ENCODE measurements around the gene PHC1. TPM values are rescaled to one million over a fixed set of nuclear protein-coding genes. Genes with fewer than 3 reads are reported as not detected.
"Not testable (repeated sequence)": the region's sequence is repeated elsewhere in the genome, so short reads cannot be mapped to it uniquely, and the experiment has no call there.

The PHC1 gene
- polyA plus RNA-seq, 1 donor (not counting 4 experiments of a cell fraction or from before 2014, with no cell fraction given), result 11.0 TPM

DNA sequence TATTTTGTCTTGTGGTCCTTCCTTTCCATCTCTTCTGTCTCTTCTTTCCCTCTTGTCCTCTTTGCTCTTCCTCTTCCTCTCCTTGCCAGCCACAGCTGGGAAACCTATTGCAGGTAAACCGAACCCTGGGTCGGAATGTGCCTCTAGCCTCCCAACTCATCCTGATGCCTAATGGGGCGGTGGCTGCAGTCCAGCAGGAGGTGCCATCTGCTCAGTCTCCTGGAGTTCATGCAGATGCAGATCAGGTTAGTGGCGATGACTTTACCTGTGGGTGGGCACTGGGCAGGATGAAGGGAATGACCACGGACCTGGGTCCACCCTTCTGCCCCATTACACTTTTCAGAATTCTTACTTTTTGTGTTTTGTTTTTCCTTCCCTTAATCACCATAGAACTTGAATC, 8.2 kb downstream of the PHC1 start:
- peaks cover 0 to 9% of the 10 kb centered on the region in 2 experiments for H3K36me3 ChIP-seq (ENCODE audit: control insufficient read depth in 2 of 2, extremely low read depth in 1 of 2, insufficient read depth in 2 of 2, low read length in 2 of 2)
- FAIRE-seq, result no peak

GRCh38 chr12:8930655-8931323, 16.5 kb downstream of the PHC1 start:
- dilution Hi-C loops (cut with MboI; ENCODE audit: extremely low pct_ligation_motif_present, low sequenced_read_pairs); H3K27me3 ChIP-seq (ENCODE audit: control insufficient read depth, extremely low read depth, insufficient read depth, low read length); FAIRE-seq; H2AFZ ChIP-seq (ENCODE audit: control insufficient read depth, low read length); H3K79me2 ChIP-seq (ENCODE audit: control insufficient read depth, insufficient read depth, low read length); H3K36me3 ChIP-seq (ENCODE audit: control insufficient read depth in 2 of 2, extremely low read depth in 1 of 2, insufficient read depth in 2 of 2, low read length in 2 of 2); H3K4me1 ChIP-seq (ENCODE audit: control insufficient read depth, extremely low read depth, insufficient read depth, low read length); H3K9ac ChIP-seq (ENCODE audit: control insufficient read depth, extremely low read depth, insufficient read depth, low read length); H3K9me3 ChIP-seq (ENCODE audit: control insufficient read depth, low read depth, low read length); H3K4me3 ChIP-seq (ENCODE audit: control insufficient read depth in 2 of 3, extremely low read depth in 1 of 3, insufficient read depth in 2 of 3, low read depth in 1 of 3, low read length in 3 of 3); H3K27ac ChIP-seq (ENCODE audit: control insufficient read depth, insufficient read depth, low read length); H3K9me1 ChIP-seq (ENCODE audit: control insufficient read depth, extremely low read depth, insufficient read depth, low read length); H3K4me2 ChIP-seq (ENCODE audit: control insufficient read depth, extremely low read depth, insufficient read depth, low read depth, low read length); H4K20me1 ChIP-seq (ENCODE audit: control insufficient read depth, extremely low read depth, insufficient read depth, low read length); DNase-seq (ENCODE audit: low read depth, low spot score): not testable (repeated sequence)

More for the DNA sequence above, 8.2 kb downstream of the PHC1 start:
- no peak for TF ChIP-seq EZH2 (IDR thresholded peaks at IDR 0.05; ENCODE audit: low read length)
- TF ChIP-seq CTCF (optimal IDR thresholded peaks at IDR 0.05 in 1 of 3, IDR thresholded peaks at IDR 0.05 in 1 of 3, conservative IDR thresholded peaks at IDR 0.05 in 1 of 3; ENCODE audit: extremely low read depth in 1 of 3, insufficient read depth in 2 of 3, low read length in 3 of 3), result no peak
- DNase-seq (ENCODE audit: low read depth, low spot score), result no peak
- no peaks in the 10 kb centered on the region for H3K9me1 ChIP-seq (ENCODE audit: control insufficient read depth, extremely low read depth, insufficient read depth, low read length)
- H2AFZ ChIP-seq (ENCODE audit: control insufficient read depth, low read length), result no peak overlapping the region
- H3K4me2 ChIP-seq (ENCODE audit: control insufficient read depth, extremely low read depth, insufficient read depth, low read depth, low read length), result no peak overlapping the region
- H3K27me3 ChIP-seq (ENCODE audit: control insufficient read depth, extremely low read depth, insufficient read depth, low read length), result no peaks in the 10 kb centered on the region
- H3K9ac ChIP-seq (ENCODE audit: control insufficient read depth, extremely low read depth, insufficient read depth, low read length), result no peak overlapping the region
- no peak overlapping the region for H3K27ac ChIP-seq (ENCODE audit: control insufficient read depth, insufficient read depth, low read length)
- H3K9me3 ChIP-seq (ENCODE audit: control insufficient read depth, low read depth, low read length), result no peaks in the 10 kb centered on the region
- dilution Hi-C loops (cut with MboI; ENCODE audit: extremely low pct_ligation_motif_present, low sequenced_read_pairs), result no loop called here
- H3K4me3 ChIP-seq (ENCODE audit: control insufficient read depth in 2 of 3, extremely low read depth in 1 of 3, insufficient read depth in 2 of 3, low read depth in 1 of 3, low read length in 3 of 3), result no peak overlapping the region
- H3K79me2 ChIP-seq (ENCODE audit: control insufficient read depth, insufficient read depth, low read length), result no peaks in the 10 kb centered on the region
- H3K4me1 ChIP-seq (ENCODE audit: control insufficient read depth, extremely low read depth, insufficient read depth, low read length), result no peaks in the 10 kb centered on the region
- no peaks in the 10 kb centered on the region for H4K20me1 ChIP-seq (ENCODE audit: control insufficient read depth, extremely low read depth, insufficient read depth, low read length)

DNA sequence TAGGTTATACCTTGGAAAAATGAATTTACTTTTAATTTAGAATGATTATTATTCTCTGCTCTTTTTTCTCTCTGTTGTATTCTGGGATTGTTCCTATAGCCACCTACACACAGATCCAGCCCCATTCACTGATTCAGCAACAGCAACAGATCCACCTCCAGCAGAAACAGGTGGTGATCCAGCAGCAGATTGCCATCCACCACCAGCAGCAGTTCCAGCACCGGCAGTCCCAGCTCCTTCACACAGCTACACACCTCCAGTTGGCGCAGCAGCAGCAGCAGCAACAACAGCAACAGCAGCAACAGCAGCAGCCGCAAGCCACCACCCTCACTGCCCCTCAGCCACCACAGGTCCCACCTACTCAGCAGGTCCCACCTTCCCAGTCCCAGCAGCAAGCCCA, 18.2 kb downstream of the PHC1 start:
- H4K20me1 ChIP-seq (ENCODE audit: control insufficient read depth, extremely low read depth, insufficient read depth, low read length); dilution Hi-C loops (cut with MboI; ENCODE audit: extremely low pct_ligation_motif_present, low sequenced_read_pairs); H3K27ac ChIP-seq (ENCODE audit: control insufficient read depth, insufficient read depth, low read length); H3K4me2 ChIP-seq (ENCODE audit: control insufficient read depth, extremely low read depth, insufficient read depth, low read depth, low read length); H3K4me3 ChIP-seq (ENCODE audit: control insufficient read depth in 2 of 3, extremely low read depth in 1 of 3, insufficient read depth in 2 of 3, low read depth in 1 of 3, low read length in 3 of 3); DNase-seq (ENCODE audit: low read depth, low spot score); H3K27me3 ChIP-seq (ENCODE audit: control insufficient read depth, extremely low read depth, insufficient read depth, low read length); H3K79me2 ChIP-seq (ENCODE audit: control insufficient read depth, insufficient read depth, low read length); H3K4me1 ChIP-seq (ENCODE audit: control insufficient read depth, extremely low read depth, insufficient read depth, low read length); H3K9me3 ChIP-seq (ENCODE audit: control insufficient read depth, low read depth, low read length); H3K9ac ChIP-seq (ENCODE audit: control insufficient read depth, extremely low read depth, insufficient read depth, low read length); H2AFZ ChIP-seq (ENCODE audit: control insufficient read depth, low read length); H3K36me3 ChIP-seq (ENCODE audit: control insufficient read depth in 2 of 2, extremely low read depth in 1 of 2, insufficient read depth in 2 of 2, low read length in 2 of 2); FAIRE-seq; H3K9me1 ChIP-seq (ENCODE audit: control insufficient read depth, extremely low read depth, insufficient read depth, low read length): not testable (repeated sequence)

GRCh38 chr12:8934080-8934479, 19.8 kb downstream of the PHC1 start:
- H3K4me2 ChIP-seq (ENCODE audit: control insufficient read depth, extremely low read depth, insufficient read depth, low read depth, low read length); H3K4me3 ChIP-seq (ENCODE audit: control insufficient read depth in 2 of 3, extremely low read depth in 1 of 3, insufficient read depth in 2 of 3, low read depth in 1 of 3, low read length in 3 of 3); H4K20me1 ChIP-seq (ENCODE audit: control insufficient read depth, extremely low read depth, insufficient read depth, low read length); DNase-seq (ENCODE audit: low read depth, low spot score); H3K27me3 ChIP-seq (ENCODE audit: control insufficient read depth, extremely low read depth, insufficient read depth, low read length); H3K9me3 ChIP-seq (ENCODE audit: control insufficient read depth, low read depth, low read length); H3K9me1 ChIP-seq (ENCODE audit: control insufficient read depth, extremely low read depth, insufficient read depth, low read length); FAIRE-seq; H3K4me1 ChIP-seq (ENCODE audit: control insufficient read depth, extremely low read depth, insufficient read depth, low read length); H2AFZ ChIP-seq (ENCODE audit: control insufficient read depth, low read length); H3K36me3 ChIP-seq (ENCODE audit: control insufficient read depth in 2 of 2, extremely low read depth in 1 of 2, insufficient read depth in 2 of 2, low read length in 2 of 2); H3K9ac ChIP-seq (ENCODE audit: control insufficient read depth, extremely low read depth, insufficient read depth, low read length); H3K27ac ChIP-seq (ENCODE audit: control insufficient read depth, insufficient read depth, low read length); dilution Hi-C loops (cut with MboI; ENCODE audit: extremely low pct_ligation_motif_present, low sequenced_read_pairs); H3K79me2 ChIP-seq (ENCODE audit: control insufficient read depth, insufficient read depth, low read length): not testable (repeated sequence)

Data from keratinocyte (primary cell).